ENCODE results near the gene IL15RA. TPM values are rescaled to one million over a fixed set of nuclear protein-coding genes. Genes with fewer than 3 reads are reported as not detected.

The IL15RA gene
- total and polyA plus RNA-seq, 2 of the 8 experiments (the other 6 are each of a cell fraction or from before 2014, with no cell fraction given) = 1.3 to 1.4 TPM

DNA sequence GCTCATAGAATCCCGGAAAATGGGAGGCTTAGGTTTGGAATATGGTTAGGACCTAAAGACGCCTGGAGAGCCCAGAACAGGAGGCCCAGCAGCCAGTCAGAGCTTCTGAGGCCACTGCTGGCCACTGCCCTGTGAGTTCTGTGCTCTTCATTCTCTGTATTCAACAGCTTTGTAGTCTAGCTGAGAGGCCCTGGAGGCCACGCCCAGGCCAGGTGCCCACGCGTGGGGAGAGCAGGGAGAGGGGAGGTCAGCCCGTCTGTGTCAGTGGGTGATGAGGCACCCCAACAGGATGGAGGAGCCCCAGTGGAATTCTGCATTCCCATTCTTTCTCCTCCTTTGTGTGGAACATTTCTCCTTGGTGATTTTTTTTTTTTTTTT is 29.1 kb downstream of the IL15RA start:
- no peaks in the 10 kb centered on the region for H3K9me3 ChIP-seq (ENCODE audit: insufficient read depth in 2 of 2, low read depth in 1 of 2, low read length in 1 of 2)

More for the DNA sequence above, 29.1 kb downstream of the IL15RA start:
- Histone ChIP-seq H3K4me3 (ENCODE audit: extremely low read depth in 1 of 4, insufficient read depth in 2 of 4, low read depth in 3 of 4, low read length in 4 of 4) (no peak overlapping the region), H2BK20ac (ENCODE audit: low read length) (no peak overlapping the region), H3K27me3 (replicated peaks in 1 of 4; ENCODE audit: control insufficient read depth in 3 of 4, extremely low read depth in 1 of 4, insufficient read depth in 3 of 4, low read length in 3 of 4) (no peaks in the 10 kb centered on the region), H4K91ac (replicated peaks; ENCODE audit: insufficient read length, low read length) (no peak overlapping the region), H3K79me2 (ENCODE audit: control insufficient read depth in 1 of 2, insufficient read depth in 2 of 2, low read length in 2 of 2) (no peaks in the 10 kb centered on the region), H3K18ac (ENCODE audit: extremely low read depth, low read length) (no peak overlapping the region), H2AFZ (ENCODE audit: low read length) (no peak overlapping the region), H3K4me2 (ENCODE audit: insufficient read depth in 1 of 2, low read depth in 2 of 2, low read length in 2 of 2) (no peak overlapping the region), H2BK120ac (replicated peaks; ENCODE audit: low read depth, low read length) (no peak overlapping the region), H2BK15ac (ENCODE audit: low read length) (no peak overlapping the region), H3K14ac (ENCODE audit: insufficient read length) (no peak overlapping the region), H3K23ac (ENCODE audit: insufficient read length) (no peak overlapping the region), H3K36me3 (ENCODE audit: control insufficient read depth in 2 of 4, insufficient read depth in 4 of 4, low read length in 3 of 4) (no peaks in the 10 kb centered on the region), H3K4me1 (replicated peaks in 1 of 4; ENCODE audit: control insufficient read depth in 3 of 4, insufficient read depth in 4 of 4, low read length in 3 of 4) (peaks cover 0 to 13% (median 6%) of the 10 kb centered on the region in 4 experiments; a peak in 6 of 7 replicates), H3K23me2 (ENCODE audit: low read depth, low read length) (no peaks in the 10 kb centered on the region), H3K56ac (replicated peaks; ENCODE audit: insufficient read length, low read depth, low read length) (no peak overlapping the region), H3K9ac (replicated peaks in 1 of 4; ENCODE audit: extremely low read depth in 1 of 4, low read depth in 3 of 4, low read length in 3 of 4) (no peak overlapping the region), H4K8ac (ENCODE audit: extremely low read depth, insufficient read depth, low read length) (no peak overlapping the region), H3K4ac (replicated peaks; ENCODE audit: insufficient read length, low read depth, low read length) (no peak overlapping the region), H3K27ac (ENCODE audit: low read depth, low read length) (no peak overlapping the region), H2AK5ac (ENCODE audit: low read depth, low read length) (no peak overlapping the region), H2BK12ac (ENCODE audit: low read depth, low read length) (no peak overlapping the region), H3K79me1 (ENCODE audit: low read depth, low read length) (no peaks in the 10 kb centered on the region), H4K20me1 (replicated peaks in 1 of 2; ENCODE audit: control insufficient read depth in 1 of 2, insufficient read depth in 2 of 2, low read length in 2 of 2) (no peaks in the 10 kb centered on the region), H2BK5ac (ENCODE audit: low read depth, low read length) (no peak overlapping the region), H4K5ac (ENCODE audit: insufficient read length, low read depth, low read length) (no peak overlapping the region)
- no peak for FAIRE-seq
- no peak for TF ChIP-seq HDAC2 (IDR thresholded peaks at IDR 0.05; ENCODE audit: borderline replicate concordance in 1 of 2, low read depth in 2 of 2, low read length in 2 of 2)
- TF ChIP-seq TEAD4 (IDR thresholded peaks at IDR 0.05; ENCODE audit: low read depth, low read length) = no peak
- no peak for TF ChIP-seq GTF2F1 (IDR thresholded peaks at IDR 0.05; ENCODE audit: borderline replicate concordance, low read depth, low read length)
- no peak for TF ChIP-seq POLR2AphosphoS5 (IDR thresholded peaks at IDR 0.05; ENCODE audit: low read depth, low read length)
- TF ChIP-seq, protein P1, sequence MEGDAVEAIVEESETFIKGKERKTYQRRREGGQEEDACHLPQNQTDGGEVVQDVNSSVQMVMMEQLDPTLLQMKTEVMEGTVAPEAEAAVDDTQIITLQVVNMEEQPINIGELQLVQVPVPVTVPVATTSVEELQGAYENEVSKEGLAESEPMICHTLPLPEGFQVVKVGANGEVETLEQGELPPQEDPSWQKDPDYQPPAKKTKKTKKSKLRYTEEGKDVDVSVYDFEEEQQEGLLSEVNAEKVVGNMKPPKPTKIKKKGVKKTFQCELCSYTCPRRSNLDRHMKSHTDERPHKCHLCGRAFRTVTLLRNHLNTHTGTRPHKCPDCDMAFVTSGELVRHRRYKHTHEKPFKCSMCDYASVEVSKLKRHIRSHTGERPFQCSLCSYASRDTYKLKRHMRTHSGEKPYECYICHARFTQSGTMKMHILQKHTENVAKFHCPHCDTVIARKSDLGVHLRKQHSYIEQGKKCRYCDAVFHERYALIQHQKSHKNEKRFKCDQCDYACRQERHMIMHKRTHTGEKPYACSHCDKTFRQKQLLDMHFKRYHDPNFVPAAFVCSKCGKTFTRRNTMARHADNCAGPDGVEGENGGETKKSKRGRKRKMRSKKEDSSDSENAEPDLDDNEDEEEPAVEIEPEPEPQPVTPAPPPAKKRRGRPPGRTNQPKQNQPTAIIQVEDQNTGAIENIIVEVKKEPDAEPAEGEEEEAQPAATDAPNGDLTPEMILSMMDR (IDR thresholded peaks at IDR 0.05; ENCODE audit: control extremely low read depth in 1 of 3, insufficient read depth in 1 of 3, low read depth in 1 of 3, low read length in 3 of 3) = no peak
- no peak for TF ChIP-seq CBX5 (IDR thresholded peaks at IDR 0.05; ENCODE audit: low read depth, low read length)
- TF ChIP-seq FOSL1 (IDR thresholded peaks at IDR 0.05; ENCODE audit: insufficient read depth, low read depth, low read length) = no peak
- no peak for TF ChIP-seq PHF8 (conservative IDR thresholded peaks at IDR 0.05; ENCODE audit: low read depth, low read length)
- TF ChIP-seq SIRT6 (IDR thresholded peaks at IDR 0.05; ENCODE audit: low read length) = no peak
- TF ChIP-seq SP2 (IDR thresholded peaks at IDR 0.05; ENCODE audit: low read length) = no peak
- TF ChIP-seq ASH2L (IDR thresholded peaks at IDR 0.05; ENCODE audit: low read length) = no peak
- no peak for DNase-seq (ENCODE audit: low read depth in 1 of 2, low spot score in 2 of 2)
- ChIA-PET CTCF (ENCODE audit: partially characterized antibody) (interaction anchor here (0.6 to 1.9 kb wide), 8 partner anchors 11 to 176 kb away, joined by 3 to 9 read pairs (median 3); no protein-coding TSS in a partner anchor), POLR2A (ENCODE audit: partially characterized antibody) (no interaction called here)
- 84% methylated on average over 6 of the region's 6 CpGs; no CpG with 5 or more reads in 1 of the 2 experiments for WGBS, 2 experiments (ENCODE audit: extremely low coverage in 1 of 2, insufficient coverage in 1 of 2, insufficient read length in 1 of 2, insufficient replicate concordance in 2 of 2, low coverage in 1 of 2, low lambda C conversion rate in 2 of 2, missing lambda C conversion rate in 1 of 2)
